ENCODE measurements around the gene SLC30A2. TPM values are rescaled to one million over a fixed set of nuclear protein-coding genes. Genes with fewer than 3 reads are reported as not detected.

SLC30A2 gene
- total RNA-seq, 1 experiment from 2014 or later = 0.52 TPM

- peak; percentile 99 for DNase-seq (ENCODE audit: low read depth)
These were observed 47.8 kb downstream of the SLC30A2 start, which contains the start of gene PAFAH2 for GRCh38 chr1:25997828-25998761. Gene PAFAH2 (minus strand): TSS chr1:25998063. CDS start chr1:25990816, 7,247 bp downstream.

- DNase-seq (ENCODE audit: low read depth) = peak; percentile 42
These were observed 48.7 kb downstream of the SLC30A2 start for GRCh38 chr1:25996966-25997827.

GRCh38 chr1:25994402-25995150 is 51.3 kb downstream of the SLC30A2 start:
- DNase-seq (ENCODE audit: low read depth) = no peak

GRCh38 chr1:25993197-25993951 is 52.5 kb downstream of the SLC30A2 start:
- DNase-seq (ENCODE audit: low read depth) = no peak

- no peak for DNase-seq (ENCODE audit: low read depth)
These were observed 53.2 kb downstream of the SLC30A2 start for GRCh38 chr1:25992689-25993171.

- DNase-seq (ENCODE audit: low read depth) = no peak
These were observed 53.8 kb downstream of the SLC30A2 start for GRCh38 chr1:25991937-25992688.

- no peak for DNase-seq (ENCODE audit: low read depth)
These were observed 55.1 kb downstream of the SLC30A2 start for GRCh38 chr1:25990702-25991395.

- DNase-seq (ENCODE audit: low read depth) = no peak
These were observed 55.7 kb downstream of the SLC30A2 start for GRCh38 chr1:25990251-25990650.

- DNase-seq (ENCODE audit: low read depth) = no peak
These were observed 56.3 kb downstream of the SLC30A2 start for GRCh38 chr1:25989440-25990234.

- no peak for DNase-seq (ENCODE audit: low read depth)
These were observed 58.0 kb downstream of the SLC30A2 start for GRCh38 chr1:25987951-25988350.

Other genes with a start within 250 kb of the SLC30A2 start
- gene SELENON, start 245.9 kb downstream of the SLC30A2 start, total RNA-seq (2014; rRNA removed; shearing (Covaris generic)) = 35.6 and 62.9 TPM in 2 replicates
- 45.0 and 45.6 TPM in 2 replicates for gene MTFR1L, start 226.2 kb downstream of the SLC30A2 start, total RNA-seq (2014; rRNA removed; shearing (Covaris generic))
- 7.1 and 9.1 TPM in 2 replicates for gene AUNIP, start 186.7 kb downstream of the SLC30A2 start, total RNA-seq (2014; rRNA removed; shearing (Covaris generic))
- 6.5 and 6.8 TPM in 2 replicates for gene PAQR7, start 170.4 kb downstream of the SLC30A2 start, total RNA-seq (2014; rRNA removed; shearing (Covaris generic))
- 377 and 462 TPM in 2 replicates for gene STMN1, start 139.7 kb downstream of the SLC30A2 start, total RNA-seq (2014; rRNA removed; shearing (Covaris generic))
- gene PAFAH2, start 48.1 kb downstream of the SLC30A2 start, total RNA-seq (2014; rRNA removed; shearing (Covaris generic)) = 5.1 and 7.5 TPM in 2 replicates
- 0.34 TPM in 1 of 2 replicates, not detected in the other for gene EXTL1, start 24.3 kb downstream of the SLC30A2 start, total RNA-seq (2014; rRNA removed; shearing (Covaris generic))
- 0.07 TPM in 1 of 2 replicates, not detected in the other for gene TRIM63, start 21.5 kb upstream of the SLC30A2 start, total RNA-seq (2014; rRNA removed; shearing (Covaris generic))
- gene PDIK1L, start 65.7 kb upstream of the SLC30A2 start, total RNA-seq (2014; rRNA removed; shearing (Covaris generic)) = 9.0 and 9.3 TPM in 2 replicates
- gene FAM110D, start 113.0 kb upstream of the SLC30A2 start, total RNA-seq (2014; rRNA removed; shearing (Covaris generic)) = not detected in 2 replicates
- gene C1orf232, start 122.8 kb upstream of the SLC30A2 start, total RNA-seq (2014; rRNA removed; shearing (Covaris generic)) = not detected in 2 replicates
- gene ZNF593, start 123.8 kb upstream of the SLC30A2 start, total RNA-seq (2014; rRNA removed; shearing (Covaris generic)) = 22.4 and 23.0 TPM in 2 replicates
- gene ZNF593OS, start 125.7 kb upstream of the SLC30A2 start, total RNA-seq (2014; rRNA removed; shearing (Covaris generic)) = not detected in 2 replicates
- gene CNKSR1, start 131.4 kb upstream of the SLC30A2 start, total RNA-seq (2014; rRNA removed; shearing (Covaris generic)) = 0.49 TPM in 1 of 2 replicates, not detected in the other
- not detected in 2 replicates for gene CATSPER4, start 144.5 kb upstream of the SLC30A2 start, total RNA-seq (2014; rRNA removed; shearing (Covaris generic))
- gene CEP85, start 188.1 kb upstream of the SLC30A2 start, total RNA-seq (2014; rRNA removed; shearing (Covaris generic)) = 28.6 and 43.0 TPM in 2 replicates
- 268 and 302 TPM in 2 replicates for gene SH3BGRL3, start 234.0 kb upstream of the SLC30A2 start, total RNA-seq (2014; rRNA removed; shearing (Covaris generic))